ENCODE measurements around the gene PRRT3. TPM values are rescaled to one million over a fixed set of nuclear protein-coding genes. Genes with fewer than 3 reads are reported as not detected.

The PRRT3 gene
- total and polyA plus RNA-seq, 10 donors, result 0.65 to 2.4 (median 1.8) TPM

DNA sequence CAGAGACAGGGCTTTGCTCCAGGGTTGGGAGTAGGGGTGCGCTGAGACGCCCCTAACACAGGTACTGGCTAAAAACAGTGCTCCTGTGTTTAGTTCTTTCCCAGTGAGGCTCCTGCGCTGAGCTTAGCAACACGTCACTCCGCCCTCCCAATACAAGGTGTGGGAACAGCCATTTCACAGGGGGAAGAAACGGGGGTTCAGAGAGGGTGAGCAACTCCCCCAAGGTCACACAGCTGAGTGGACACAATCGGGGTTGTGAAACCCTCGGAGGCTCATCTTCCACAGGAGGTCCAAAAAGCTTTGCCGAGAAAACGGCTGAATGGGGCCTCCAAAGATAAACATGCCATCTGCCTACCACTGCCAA lies 628 bp downstream of the PRRT3 start:
- no peaks in the 10 kb centered on the region for H3K9me3 ChIP-seq
- peak overlapping the region in 1 of 8 donors; percentile 31 for H3K27ac ChIP-seq
- H3K4me1 ChIP-seq, result peaks cover 6 to 39% (median 19%) of the 10 kb centered on the region in 6 donors
- peaks cover 0 to 14% (median 0%) of the 10 kb centered on the region in 7 donors for H3K27me3 ChIP-seq (replicated peaks in 1 of 7)
- no peak for DNase-seq
- peak overlapping the region; percentile 38 to 70 (median 58) for H3K4me3 ChIP-seq
- H3K36me3 ChIP-seq, result peaks cover 0 to 10% (median 0%) of the 10 kb centered on the region in 6 donors
- TF ChIP-seq, protein P1, sequence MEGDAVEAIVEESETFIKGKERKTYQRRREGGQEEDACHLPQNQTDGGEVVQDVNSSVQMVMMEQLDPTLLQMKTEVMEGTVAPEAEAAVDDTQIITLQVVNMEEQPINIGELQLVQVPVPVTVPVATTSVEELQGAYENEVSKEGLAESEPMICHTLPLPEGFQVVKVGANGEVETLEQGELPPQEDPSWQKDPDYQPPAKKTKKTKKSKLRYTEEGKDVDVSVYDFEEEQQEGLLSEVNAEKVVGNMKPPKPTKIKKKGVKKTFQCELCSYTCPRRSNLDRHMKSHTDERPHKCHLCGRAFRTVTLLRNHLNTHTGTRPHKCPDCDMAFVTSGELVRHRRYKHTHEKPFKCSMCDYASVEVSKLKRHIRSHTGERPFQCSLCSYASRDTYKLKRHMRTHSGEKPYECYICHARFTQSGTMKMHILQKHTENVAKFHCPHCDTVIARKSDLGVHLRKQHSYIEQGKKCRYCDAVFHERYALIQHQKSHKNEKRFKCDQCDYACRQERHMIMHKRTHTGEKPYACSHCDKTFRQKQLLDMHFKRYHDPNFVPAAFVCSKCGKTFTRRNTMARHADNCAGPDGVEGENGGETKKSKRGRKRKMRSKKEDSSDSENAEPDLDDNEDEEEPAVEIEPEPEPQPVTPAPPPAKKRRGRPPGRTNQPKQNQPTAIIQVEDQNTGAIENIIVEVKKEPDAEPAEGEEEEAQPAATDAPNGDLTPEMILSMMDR (IDR thresholded peaks at IDR 0.05 in 8 of 11, conservative IDR thresholded peaks at IDR 0.05 in 3 of 11), result no peak
- no peak for TF ChIP-seq POLR2AphosphoS5 (IDR thresholded peaks at IDR 0.05)
- no peak for TF ChIP-seq POLR2A (IDR thresholded peaks at IDR 0.05)
- 20 to 26% (median 23%) methylated on average over 10 of the region's 10 CpGs for WGBS, 5 donors
- intact Hi-C loops (cut with DNase I; ENCODE audit: low total_unique reads), result no loop called here

DNA sequence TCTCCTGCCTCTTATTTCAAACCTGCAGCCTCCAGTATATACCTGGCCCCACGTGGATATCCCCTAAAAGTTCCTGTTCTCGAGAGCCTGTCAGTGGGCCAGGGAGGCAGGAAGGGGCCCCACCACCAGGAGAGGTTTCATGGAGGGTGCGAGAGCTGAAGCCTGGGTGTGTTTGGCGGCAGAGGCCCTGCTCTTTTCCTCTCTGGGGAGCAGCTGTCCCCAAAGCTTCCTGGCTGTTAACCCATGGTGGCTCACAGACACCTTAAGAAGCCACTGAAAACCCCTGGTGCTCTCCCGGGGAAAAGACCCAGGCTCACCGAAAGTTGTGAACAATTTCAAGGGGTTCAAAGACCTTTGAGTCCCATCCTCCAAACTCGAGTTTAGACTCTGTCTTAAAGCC lies 1.1 kb downstream of the PRRT3 start:
- H3K36me3 ChIP-seq, result peaks cover 0 to 10% (median 0%) of the 10 kb centered on the region in 6 donors
- H3K27ac ChIP-seq, result no peak overlapping the region
- 13 to 21% (median 20%) methylated on average over 7 of the region's 7 CpGs for WGBS, 5 donors
- intact Hi-C loops (cut with DNase I; ENCODE audit: low total_unique reads), result no loop called here
- H3K4me3 ChIP-seq, result peak overlapping the region in 2 of 8 donors; percentile 45 to 70
- H3K4me1 ChIP-seq, result peaks cover 6 to 44% (median 20%) of the 10 kb centered on the region in 6 donors
- TF ChIP-seq POLR2A (IDR thresholded peaks at IDR 0.05) (no peak), POLR2AphosphoS5 (IDR thresholded peaks at IDR 0.05) (no peak)
- TF ChIP-seq, protein P1 (IDR thresholded peaks at IDR 0.05 in 8 of 11, conservative IDR thresholded peaks at IDR 0.05 in 3 of 11), result no peak
- DNase-seq, result no peak
- no peaks in the 10 kb centered on the region for H3K9me3 ChIP-seq
- H3K27me3 ChIP-seq (replicated peaks in 1 of 7), result peaks cover 0 to 14% (median 0%) of the 10 kb centered on the region in 7 donors

DNA sequence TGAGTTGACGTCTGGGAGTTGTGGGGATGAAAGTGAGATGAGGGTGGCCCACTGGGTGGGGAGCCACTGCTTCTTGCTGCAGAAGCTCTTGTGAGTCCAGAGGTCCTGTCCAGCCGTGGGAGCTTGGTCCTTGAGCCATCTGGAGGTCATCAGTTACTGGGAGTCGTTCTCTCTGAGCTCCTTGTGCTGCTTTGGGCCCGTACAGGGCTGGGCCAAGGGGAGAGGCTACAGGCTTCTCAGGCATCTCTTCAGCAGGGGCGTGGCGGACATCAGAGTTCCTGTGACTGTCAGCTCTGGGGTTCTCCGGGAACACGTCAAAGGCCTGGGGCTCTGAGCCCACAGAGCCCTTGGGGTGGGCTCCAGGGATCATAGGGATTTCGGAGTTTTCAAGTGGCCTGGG lies 2.6 kb downstream of the PRRT3 start:
- no peak overlapping the region for H3K27ac ChIP-seq
- WGBS, 5 donors, result 78 to 91% (median 85%) methylated on average over 6 to 9 of the region's 9 CpGs
- peaks cover 6 to 56% (median 24%) of the 10 kb centered on the region in 6 donors for H3K4me1 ChIP-seq
- intact Hi-C loops (cut with DNase I; ENCODE audit: low total_unique reads), result no loop called here
- no peaks in the 10 kb centered on the region for H3K9me3 ChIP-seq
- H3K4me3 ChIP-seq, result no peak overlapping the region
- DNase-seq, result no peak
- H3K36me3 ChIP-seq, result peaks cover 0 to 17% (median 0%) of the 10 kb centered on the region in 6 donors
- TF ChIP-seq POLR2A (IDR thresholded peaks at IDR 0.05) (no peak), POLR2AphosphoS5 (IDR thresholded peaks at IDR 0.05) (no peak)
- TF ChIP-seq, protein P1 (IDR thresholded peaks at IDR 0.05 in 8 of 11, conservative IDR thresholded peaks at IDR 0.05 in 3 of 11), result no peak
- H3K27me3 ChIP-seq (replicated peaks in 1 of 7), result peaks cover 0 to 14% (median 0%) of the 10 kb centered on the region in 7 donors

DNA sequence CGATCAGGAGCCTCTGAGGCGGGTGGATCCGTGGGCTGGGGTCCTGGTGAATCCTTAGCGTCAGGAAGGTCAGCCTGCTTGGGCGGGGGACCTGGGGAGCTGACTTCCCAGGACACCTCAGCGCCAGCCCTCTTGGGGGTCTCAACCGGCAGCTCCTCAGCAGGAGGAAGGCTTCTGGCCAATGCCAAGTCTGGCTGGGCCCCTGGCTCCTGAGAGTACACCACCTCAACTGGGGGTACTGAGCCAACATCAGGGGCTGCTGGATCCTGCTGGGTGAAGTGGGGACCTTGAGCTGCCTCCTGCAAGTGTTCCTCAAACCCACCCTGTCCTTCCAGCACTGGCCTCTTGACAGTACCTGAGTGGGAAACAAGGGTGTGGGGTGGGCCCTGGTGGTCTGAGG lies 3.1 kb downstream of the PRRT3 start:
- Histone ChIP-seq H3K4me3 (no peak overlapping the region), H3K4me1 (peaks cover 6 to 56% (median 24%) of the 10 kb centered on the region in 6 donors), H3K9me3 (no peaks in the 10 kb centered on the region), H3K36me3 (peaks cover 0 to 22% (median 2%) of the 10 kb centered on the region in 6 donors), H3K27ac (no peak overlapping the region), H3K27me3 (replicated peaks in 1 of 7) (peaks cover 0 to 14% (median 0%) of the 10 kb centered on the region in 7 donors)
- TF ChIP-seq POLR2AphosphoS5 (IDR thresholded peaks at IDR 0.05) (no peak), POLR2A (IDR thresholded peaks at IDR 0.05) (no peak)
- TF ChIP-seq, protein P1 (IDR thresholded peaks at IDR 0.05 in 8 of 11, conservative IDR thresholded peaks at IDR 0.05 in 3 of 11), result no peak
- 93 to 97% (median 95%) methylated on average over 6 to 7 of the region's 7 CpGs; no CpG with 5 or more reads in 1 of the 5 donors for WGBS, 5 donors
- intact Hi-C loops (cut with DNase I; ENCODE audit: low total_unique reads), result no loop called here
- no peak for DNase-seq
